Measurements from ENCODE around the gene DNTTIP2. TPM values are rescaled to one million over a fixed set of nuclear protein-coding genes. Genes with fewer than 3 reads are reported as not detected.

The DNTTIP2 gene
- total RNA-seq, 1 experiment from 2014 or later = 50.3 TPM

- H3K4me1 ChIP-seq (ENCODE audit: control insufficient read depth, insufficient read depth, low read length) = no peaks in the 10 kb centered on the region
- H3K36me3 ChIP-seq (ENCODE audit: control insufficient read depth, insufficient read depth, low read length) = peaks cover 27% of the 10 kb centered on the region
- no peak overlapping the region for H3K27ac ChIP-seq (ENCODE audit: low read length)
- POLR2A ChIA-PET = no interaction called here
- CTCF ChIA-PET = no interaction called here
- no TSS peak for BruUV-seq (replicated peaks)
- ATAC-seq (no peak), DNase-seq (ENCODE audit: low read depth, low spot score) (no peak)
- no peaks in the 10 kb centered on the region for H3K27me3 ChIP-seq (ENCODE audit: control insufficient read depth, insufficient read depth, low read length)
- in situ Hi-C loops (cut with HindIII; ENCODE audit: low pct_unique_long_range_greater_than_20kb, low sequenced_read_pairs) (no loop called here), intact Hi-C loops (cut with micrococcal nuclease; ENCODE audit: unreplicated experiment) (no loop called here)
- no peak for TF ChIP-seq REST (IDR thresholded peaks at IDR 0.05; ENCODE audit: insufficient read depth in 1 of 2, low read depth in 2 of 2, low read length in 1 of 2)
- TF ChIP-seq POLR2AphosphoS5 (IDR thresholded peaks at IDR 0.05; ENCODE audit: low read depth, low read length) = no peak
- no peak for TF ChIP-seq SIN3A (IDR thresholded peaks at IDR 0.05; ENCODE audit: borderline replicate concordance, insufficient read depth, low read depth, low read length)
- TF ChIP-seq TCF7L2 (IDR thresholded peaks at IDR 0.05; ENCODE audit: low read depth, low read length) = no peak
- TF ChIP-seq CTCF (IDR thresholded peaks at IDR 0.05) = no peak
- H3K9me3 ChIP-seq (ENCODE audit: control insufficient read depth, insufficient read depth, low read depth, low read length) = no peaks in the 10 kb centered on the region
- no peak overlapping the region for H3K4me3 ChIP-seq (ENCODE audit: low read depth in 2 of 2, low read length in 2 of 2)
These were observed 9.9 kb upstream of the DNTTIP2 start for GRCh38 chr1:93888900-93889299.

GRCh38 chr1:93882269-93882668 is 3.3 kb upstream of the DNTTIP2 start:
- no TSS peak for BruUV-seq (replicated peaks)
- Histone ChIP-seq H3K4me1 (ENCODE audit: control insufficient read depth, insufficient read depth, low read length) (peaks cover 8% of the 10 kb centered on the region), H3K27me3 (ENCODE audit: control insufficient read depth, insufficient read depth, low read length) (no peaks in the 10 kb centered on the region), H3K9me3 (ENCODE audit: control insufficient read depth, insufficient read depth, low read depth, low read length) (no peaks in the 10 kb centered on the region), H3K27ac (ENCODE audit: low read length) (no peak overlapping the region), H3K4me3 (ENCODE audit: low read depth in 2 of 2, low read length in 2 of 2) (no peak overlapping the region), H3K36me3 (ENCODE audit: control insufficient read depth, insufficient read depth, low read length) (peaks cover 6% of the 10 kb centered on the region)
- no peak for DNase-seq (ENCODE audit: low read depth, low spot score)
- no peak for TF ChIP-seq POLR2AphosphoS5 (IDR thresholded peaks at IDR 0.05; ENCODE audit: low read depth, low read length)
- no peak for TF ChIP-seq TCF7L2 (IDR thresholded peaks at IDR 0.05; ENCODE audit: low read depth, low read length)
- no peak for TF ChIP-seq SIN3A (IDR thresholded peaks at IDR 0.05; ENCODE audit: borderline replicate concordance, insufficient read depth, low read depth, low read length)
- no peak for TF ChIP-seq REST (IDR thresholded peaks at IDR 0.05; ENCODE audit: insufficient read depth in 1 of 2, low read depth in 2 of 2, low read length in 1 of 2)
- no peak for TF ChIP-seq CTCF (IDR thresholded peaks at IDR 0.05)
- intact Hi-C loops (cut with micrococcal nuclease; ENCODE audit: unreplicated experiment) = no loop called here
- CTCF ChIA-PET = no interaction called here
- in situ Hi-C loops (cut with HindIII; ENCODE audit: low pct_unique_long_range_greater_than_20kb, low sequenced_read_pairs) = no loop called here
- POLR2A ChIA-PET = no interaction called here
- ATAC-seq = no peak
